Head of caudate nucleus (tissue), 42 donors: ENCODE data around the gene MYO7B.

Source experiments
- DNase-seq, 42 donors: peaks; one replicate each; pipeline versions ENCODE4 v3.0.0 to v3.0.0-alpha.2; 2020 to 2021; ENCODE audit warnings: mixed read lengths in 7 of 42
- intact Hi-C: fragments of 100-400 bp; cut with DNase I; formaldehyde crosslinking; loops from one replicate; pipeline ENCODE4 v1.15.0; 2022

MYO7B gene

GRCh38 chr2:127636248-127637235, 101.1 kb downstream of the MYO7B start:
- intact Hi-C loops, result no loop called here
- no peak for DNase-seq

DNA sequence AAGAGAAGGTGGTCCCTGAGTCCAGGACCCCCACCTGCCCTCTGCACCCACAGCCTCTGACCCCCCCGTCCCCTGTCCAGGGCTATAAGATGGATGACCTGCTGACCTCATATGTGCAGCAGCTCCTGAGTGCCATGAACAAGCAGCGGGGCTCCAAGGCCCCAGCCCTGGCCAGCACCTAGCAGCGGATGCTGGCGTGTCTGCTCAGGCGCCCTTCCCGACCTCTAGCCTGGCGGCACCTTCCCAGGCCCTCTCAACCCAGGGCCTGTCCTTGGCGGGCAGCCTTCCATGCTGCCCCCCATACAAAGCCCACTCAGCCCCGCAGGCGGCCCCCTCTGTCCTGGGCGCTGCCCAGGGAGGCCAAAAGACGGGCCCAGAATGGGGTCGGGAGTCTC, 101.8 kb downstream of the MYO7B start:
- intact Hi-C loops, result no loop called here
- no peak for DNase-seq

GRCh38 chr2:127637725-127638252, 102.3 kb downstream of the MYO7B start:
- no peak for DNase-seq
- intact Hi-C loops, result no loop called here

- intact Hi-C loops, result no loop called here
- no peak for DNase-seq
These were observed 103.1 kb downstream of the MYO7B start for GRCh38 chr2:127638361-127639110.

GRCh38 chr2:127639111-127639474, 103.6 kb downstream of the MYO7B start:
- no peak for DNase-seq
- intact Hi-C loops, result no loop called here

DNA sequence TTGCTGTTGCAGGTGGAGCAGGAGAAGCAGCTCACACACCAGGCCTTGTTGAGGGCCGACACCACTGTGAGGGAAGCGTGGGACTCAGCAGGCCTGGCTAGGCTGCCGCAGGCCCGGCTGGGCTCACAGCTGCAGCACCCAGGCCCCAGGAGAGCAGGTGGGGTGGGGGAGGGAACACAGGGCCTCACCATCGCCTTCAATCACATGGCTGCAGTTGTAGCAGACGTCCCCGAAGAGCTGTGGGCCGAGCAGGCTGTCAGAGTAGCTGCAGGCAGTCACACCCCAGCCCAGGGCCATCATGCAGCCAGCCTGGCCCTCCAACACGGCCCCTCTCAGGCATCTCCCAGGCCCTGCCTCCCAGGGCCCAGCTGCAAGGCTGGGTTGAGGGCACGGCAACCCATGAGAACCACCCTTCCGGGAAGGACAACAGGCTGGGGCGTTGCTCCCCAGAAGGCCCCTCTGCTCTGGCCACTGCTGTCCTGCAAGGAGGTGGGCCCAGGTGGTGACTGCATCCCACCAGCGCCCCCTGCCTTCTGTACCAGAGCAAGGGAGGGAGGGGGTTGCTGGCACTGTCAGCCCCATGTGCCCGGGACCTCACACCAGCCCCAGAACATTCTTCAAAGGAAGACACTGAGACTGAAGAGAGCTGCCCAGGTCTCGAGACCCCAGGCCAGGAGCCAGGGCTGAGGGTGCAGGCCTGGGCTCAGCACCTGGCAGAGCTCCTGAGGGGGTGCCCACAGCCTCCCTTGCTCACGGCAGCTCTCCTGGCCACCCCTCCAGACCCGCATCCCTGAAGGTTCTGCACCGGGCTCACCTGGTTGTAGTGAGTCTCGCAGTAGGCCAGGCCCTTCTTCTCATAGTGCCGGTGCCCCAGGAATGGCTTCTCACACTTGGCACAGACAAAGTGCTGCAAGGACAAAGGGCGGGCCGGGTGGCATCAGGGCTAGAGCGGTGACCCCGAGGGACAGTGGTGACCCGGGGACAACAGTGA, 104.9 kb downstream of the MYO7B start:
- peak in 5 of 42 donors; percentile 16 to 49 (median 36) for DNase-seq
- intact Hi-C loops, result no loop called here

- intact Hi-C loops, result no loop called here
- no peak for DNase-seq
These were observed 105.7 kb downstream of the MYO7B start for GRCh38 chr2:127641133-127641532.

GRCh38 chr2:127641846-127642507, 106.5 kb downstream of the MYO7B start:
- no peak for DNase-seq
- intact Hi-C loops, result no loop called here

DNA sequence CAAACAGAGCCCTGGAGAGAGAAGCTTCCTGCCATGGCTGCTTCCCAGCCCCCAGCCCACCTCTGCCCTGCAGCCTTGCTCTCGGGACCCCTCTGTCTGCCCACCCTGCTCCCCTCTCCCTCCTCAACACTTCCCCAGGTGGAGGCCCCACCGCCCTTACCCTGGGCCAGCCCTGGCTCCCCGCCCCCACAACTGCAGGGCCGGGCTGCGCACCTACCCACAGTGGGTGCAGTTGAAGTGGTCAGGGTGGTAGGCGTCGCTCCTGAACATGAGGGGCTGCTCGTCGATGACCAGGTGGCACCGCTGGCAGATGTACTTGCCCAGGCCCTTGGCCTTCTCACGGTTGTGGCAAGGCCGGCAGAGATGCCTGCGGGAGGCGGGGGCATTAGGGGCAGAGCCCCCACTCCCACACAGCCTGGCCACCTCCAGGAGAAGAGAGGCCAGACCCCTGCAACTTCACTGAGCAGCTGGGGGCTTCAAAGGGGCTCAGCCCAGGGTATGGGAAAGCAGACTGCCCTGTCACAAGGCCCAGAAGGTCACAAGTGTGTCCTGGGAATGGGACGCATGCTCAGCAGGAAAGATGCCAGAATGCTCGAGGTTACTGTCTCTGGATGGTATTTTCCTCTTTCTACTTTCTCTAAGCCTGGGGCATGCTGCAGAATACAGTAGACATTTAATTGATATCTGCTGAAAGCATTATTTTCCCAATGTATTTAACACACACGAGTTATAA, 107.4 kb downstream of the MYO7B start:
- no peak for DNase-seq

DNA sequence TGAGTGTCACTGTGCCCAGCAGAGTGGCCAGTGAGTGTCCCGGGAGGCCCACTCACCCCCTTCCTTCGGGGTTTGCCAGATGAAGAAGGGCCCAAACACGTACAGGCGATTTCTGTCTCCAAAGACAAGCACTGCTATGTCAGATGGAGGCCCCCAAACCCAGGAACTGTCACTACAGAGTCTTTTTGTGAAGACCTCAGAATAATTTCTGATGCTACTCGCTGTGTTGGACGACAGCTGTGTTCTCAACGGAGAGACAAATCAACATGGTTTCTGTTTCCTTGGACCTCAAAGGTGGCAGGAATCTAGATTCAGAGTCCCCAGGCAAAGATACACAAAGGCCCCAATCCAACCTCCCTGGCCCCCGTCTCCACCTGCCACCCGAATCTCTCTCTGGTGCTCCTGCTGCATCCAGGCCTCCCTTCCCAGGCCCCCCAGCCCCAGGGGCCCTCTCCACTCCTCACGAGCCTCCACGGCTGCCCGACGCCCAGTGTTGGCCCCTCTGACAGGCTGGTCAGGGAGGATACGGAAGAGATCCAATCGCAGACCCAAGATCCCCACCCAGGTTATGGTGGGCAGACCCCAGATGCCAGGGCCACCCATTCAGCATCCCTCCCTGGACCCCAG, 108.1 kb downstream of the MYO7B start:
- intact Hi-C loops, result no loop called here
- peak in 3 of 42 donors; percentile 24 to 55 (median 28) for DNase-seq

More for the DNA sequence above, 107.4 kb downstream of the MYO7B start:
- intact Hi-C loops, result no loop called here

DNA sequence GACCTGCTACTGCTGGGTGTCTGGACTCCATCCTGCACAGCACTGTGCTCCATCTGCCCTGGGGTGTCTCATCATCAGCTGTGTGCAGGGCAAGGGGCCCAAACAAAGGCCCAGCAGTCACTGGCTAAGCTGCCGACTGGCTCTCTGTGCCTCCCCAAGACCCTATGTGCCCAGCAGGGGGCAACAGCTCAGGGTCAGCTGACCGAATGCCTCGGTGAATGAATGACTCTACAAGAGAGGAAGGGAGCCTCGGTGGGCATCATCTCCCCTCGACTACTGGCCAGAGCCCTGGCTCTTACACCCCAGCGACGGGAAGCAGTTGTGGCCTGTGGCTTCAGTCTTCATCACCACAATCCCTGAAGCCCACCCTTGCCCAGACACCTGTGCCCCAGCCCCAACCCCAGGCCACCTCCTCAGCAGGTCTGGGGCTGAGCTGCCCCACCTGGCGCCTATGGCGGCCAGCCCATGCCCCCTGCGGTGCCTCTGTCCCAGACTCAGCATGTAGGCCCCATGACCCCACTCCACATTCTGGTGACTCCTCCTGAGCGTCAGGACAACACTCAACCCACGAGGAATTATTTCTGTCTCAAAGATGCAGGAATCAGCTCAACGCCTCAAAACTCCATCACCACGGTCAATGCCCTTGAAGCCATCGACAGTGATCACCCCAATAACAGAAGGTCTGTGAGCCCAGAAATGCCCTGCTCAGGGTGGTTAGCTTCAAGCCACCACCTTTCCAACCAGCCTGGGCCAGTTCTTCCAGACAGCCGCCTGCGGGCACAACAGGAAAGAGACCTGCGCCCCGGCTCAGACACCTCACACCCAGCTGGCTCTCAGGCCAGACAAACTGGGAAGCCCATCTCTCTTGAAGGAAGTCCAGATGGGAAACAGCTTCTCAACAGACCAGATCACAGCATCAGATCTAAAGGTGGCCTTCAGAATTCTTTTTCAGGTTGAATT, 108.9 kb downstream of the MYO7B start:
- intact Hi-C loops, result loop anchor here (5.0 kb wide), 1 partner anchor 58 kb away; the partner anchor contains the start of gene SFT2D3
- DNase-seq, result peak in 10 of 42 donors; percentile 17 to 67 (median 44)

DNA sequence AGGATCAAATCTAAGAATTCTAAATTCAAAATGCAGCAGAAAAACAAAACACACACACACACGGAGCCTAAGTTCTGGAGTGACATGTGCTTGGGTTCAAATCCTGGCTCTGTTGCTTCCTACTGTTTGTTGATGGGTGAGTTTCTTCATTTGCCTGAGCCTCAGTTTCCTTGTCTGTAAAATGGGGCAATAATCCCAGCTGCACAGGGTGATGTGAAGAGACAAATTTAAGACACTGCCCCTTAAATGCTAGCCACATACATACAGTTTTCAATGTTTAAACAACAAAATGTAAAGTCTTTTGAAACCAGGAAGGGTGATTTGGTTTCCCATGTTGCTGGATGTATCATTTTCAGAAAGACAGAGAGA, 109.5 kb downstream of the MYO7B start:
- no peak for DNase-seq
- intact Hi-C loops, result loop anchor here (5.0 kb wide), 1 partner anchor 57 kb away; the partner anchor contains the start of gene SFT2D3

DNA sequence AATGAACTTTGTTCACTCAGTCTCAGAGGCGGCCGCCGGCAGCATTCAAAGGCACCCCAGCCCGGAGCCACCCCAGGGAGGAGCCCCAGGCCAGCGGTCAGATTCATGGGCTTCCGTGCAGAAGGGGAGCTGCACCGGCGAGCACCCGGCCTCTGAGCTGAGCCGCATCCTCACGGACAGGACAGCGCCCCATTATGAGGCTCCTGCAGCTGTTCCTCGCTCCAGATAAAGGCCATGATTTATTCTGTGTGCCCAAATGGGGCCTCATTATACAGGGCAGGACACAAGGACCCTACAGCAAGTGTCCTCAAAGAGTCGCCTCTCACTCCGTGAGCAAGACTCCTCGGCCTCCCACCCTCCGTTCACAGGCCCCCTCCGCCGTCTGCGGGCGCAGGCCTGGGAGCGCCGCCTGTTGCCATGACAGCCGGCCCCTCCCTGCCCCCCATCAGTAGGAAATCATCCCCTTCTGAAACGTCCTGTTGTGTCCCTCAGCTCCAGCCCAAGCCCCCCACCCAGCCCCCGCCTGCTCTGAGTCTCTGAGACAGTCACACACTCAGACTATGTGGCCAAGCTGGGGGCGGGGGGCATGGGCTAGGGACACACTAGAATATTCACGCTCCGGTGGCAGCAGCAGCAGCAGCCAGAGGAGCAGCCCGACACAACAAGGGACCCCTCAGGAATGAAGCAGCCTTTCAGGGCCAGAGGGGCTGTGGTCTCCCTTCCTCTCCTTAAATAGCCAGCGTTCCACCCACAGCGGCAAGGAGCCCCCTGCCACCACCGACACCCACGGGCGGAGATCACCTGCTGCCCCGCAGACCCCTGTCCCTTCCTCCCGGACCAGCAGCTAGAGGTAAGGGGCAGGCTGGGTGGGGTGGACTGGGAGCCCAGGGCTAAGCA, 110.2 kb downstream of the MYO7B start, which contains the start of gene GPR17:
GPR17 (plus strand) TSS at position 759 of the 897 bp plus-strand sequence. CDS start 4,583 bp downstream, outside the sequence.
- intact Hi-C loops, result loop anchor here (5.0 kb wide), 1 partner anchor 57 kb away; the partner anchor contains the start of gene SFT2D3
- peak; percentile 44 to 87 (median 69) for DNase-seq

DNA sequence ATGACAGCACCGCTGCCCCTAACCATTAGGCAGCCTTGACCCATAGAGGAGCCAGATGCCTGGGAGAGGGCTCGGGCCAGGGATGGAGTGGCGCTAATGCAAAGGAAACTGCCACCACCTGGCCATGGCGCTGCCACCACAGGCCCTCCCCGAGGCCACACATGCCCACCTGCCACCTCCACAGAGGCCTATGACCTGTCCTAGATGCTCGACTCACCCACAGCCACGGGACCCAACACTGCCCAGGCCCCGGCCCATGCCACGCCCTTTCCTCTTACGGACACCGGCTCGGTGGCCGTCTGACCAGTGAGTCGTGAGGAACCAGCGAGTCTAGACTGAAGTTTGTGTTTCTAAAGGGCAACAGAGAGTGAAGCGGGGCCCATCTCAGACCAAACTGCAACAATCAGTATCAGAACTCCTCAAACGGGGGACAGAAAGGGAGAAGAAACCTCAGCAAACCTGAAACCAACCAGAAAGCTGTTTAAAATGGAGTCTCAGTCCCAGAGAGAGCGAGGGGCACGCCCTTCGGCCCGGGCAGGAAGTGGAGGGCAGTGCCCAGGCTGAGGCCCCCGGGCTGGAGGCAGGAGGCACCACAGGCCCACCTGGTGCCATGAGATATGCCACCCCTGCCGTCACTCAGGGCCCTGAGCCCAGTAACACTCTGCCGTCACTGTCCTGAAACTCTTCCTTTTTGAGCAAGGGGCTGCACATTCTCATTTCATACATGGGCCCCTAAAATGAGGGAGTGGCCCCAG, 111.2 kb downstream of the MYO7B start:
- intact Hi-C loops, result loop anchor here (5.0 kb wide), 1 partner anchor 56 kb away; the partner anchor contains the start of gene SFT2D3
- DNase-seq, result no peak
